Measurements from ENCODE around the gene CBX6. TPM values are rescaled to one million over a fixed set of nuclear protein-coding genes. Genes with fewer than 3 reads are reported as not detected.
"Not testable (repeated sequence)": the region's sequence is repeated elsewhere in the genome, so short reads cannot be mapped to it uniquely, and the experiment has no call there.

Gene CBX6
- total RNA-seq, 1 experiment from 2014 or later: 90.0 TPM

- H3K27ac ChIP-seq (ENCODE audit: low read depth, low read length); BruUV-seq (replicated peaks); H3K27me3 ChIP-seq (ENCODE audit: insufficient read depth, low read length); RAD21 ChIA-PET (ENCODE audit: low non-redundant PET in 1 of 2, low total read pairs in 2 of 2, uncharacterized antibody in 2 of 2, unreplicated experiment in 2 of 2); H3K9me2 ChIP-seq (ENCODE audit: insufficient read depth); H3K9me3 ChIP-seq (ENCODE audit: control insufficient read depth in 1 of 2, insufficient read depth in 1 of 2, low read depth in 1 of 2, low read length in 2 of 2); H3K4me3 ChIP-seq (replicated peaks in 1 of 2; ENCODE audit: low read depth in 1 of 2, low read length in 2 of 2); H2AFZ ChIP-seq (ENCODE audit: low read depth, low read length, poor library complexity, severe bottlenecking); CTCF ChIA-PET; ATAC-seq; intact Hi-C loops (cut with micrococcal nuclease); H3K36me3 ChIP-seq (ENCODE audit: control insufficient read depth in 1 of 2, insufficient read depth in 2 of 2, low read length in 2 of 2); H3K9ac ChIP-seq (ENCODE audit: low read length); H3K79me2 ChIP-seq (ENCODE audit: insufficient read depth, low read length); H3K4me2 ChIP-seq (ENCODE audit: low read length); H4K20me1 ChIP-seq (ENCODE audit: insufficient read depth); H3K4me1 ChIP-seq (ENCODE audit: control insufficient read depth in 1 of 2, insufficient read depth in 2 of 2, low read length in 2 of 2): not testable (repeated sequence)
- POLR2A ChIA-PET: interaction anchor here (0.7 kb wide), 1 partner anchor 8 kb away, joined by 3 read pairs; no protein-coding TSS in a partner anchor
- TF ChIP-seq CBX3 (IDR thresholded peaks at IDR 0.05; ENCODE audit: low read depth): peak; percentile 44; the same call in 1 of the 2 replicates
- peak; percentile 31 for DNase-seq (ENCODE audit: low read depth, low spot score)
Observed at GRCh38 chr22:38904052-38904617, 32.1 kb upstream of the CBX6 start.

- BruUV-seq (replicated peaks): no TSS peak
- ChIA-PET RAD21 (ENCODE audit: low non-redundant PET in 1 of 2, low total read pairs in 2 of 2, uncharacterized antibody in 2 of 2, unreplicated experiment in 2 of 2) (no interaction called here), POLR2A (no interaction called here), CTCF (no interaction called here)
- Histone ChIP-seq H3K9me3 (ENCODE audit: control insufficient read depth in 1 of 2, insufficient read depth in 1 of 2, low read depth in 1 of 2, low read length in 2 of 2) (no peaks in the 10 kb centered on the region; a peak in 1 of 4 replicates), H3K4me3 (replicated peaks in 1 of 2; ENCODE audit: low read depth in 1 of 2, low read length in 2 of 2) (no peak overlapping the region), H3K4me1 (ENCODE audit: control insufficient read depth in 1 of 2, insufficient read depth in 2 of 2, low read length in 2 of 2) (no peaks in the 10 kb centered on the region), H2AFZ (ENCODE audit: low read depth, low read length, poor library complexity, severe bottlenecking) (no peak overlapping the region), H3K4me2 (ENCODE audit: low read length) (no peak overlapping the region), H3K79me2 (ENCODE audit: insufficient read depth, low read length) (no peaks in the 10 kb centered on the region), H3K9ac (ENCODE audit: low read length) (no peak overlapping the region), H3K36me3 (ENCODE audit: control insufficient read depth in 1 of 2, insufficient read depth in 2 of 2, low read length in 2 of 2) (no peaks in the 10 kb centered on the region), H3K27me3 (ENCODE audit: insufficient read depth, low read length) (no peaks in the 10 kb centered on the region), H3K9me2 (ENCODE audit: insufficient read depth) (no peaks in the 10 kb centered on the region), H4K20me1 (ENCODE audit: insufficient read depth) (no peaks in the 10 kb centered on the region), H3K27ac (ENCODE audit: low read depth, low read length) (no peak overlapping the region)
- no peak for ATAC-seq
- DNase-seq (ENCODE audit: low read depth, low spot score): no peak
- intact Hi-C loops (cut with micrococcal nuclease): no loop called here
- TF ChIP-seq REST (IDR thresholded peaks at IDR 0.05; ENCODE audit: low read depth): no peak
- TF ChIP-seq SP1 (IDR thresholded peaks at IDR 0.05; ENCODE audit: low read depth): no peak
- no peak for TF ChIP-seq TCF7L2 (IDR thresholded peaks at IDR 0.05; ENCODE audit: borderline replicate concordance, extremely low read depth, insufficient read depth, insufficient read length)
- no peak for TF ChIP-seq ZNF274 (IDR thresholded peaks at IDR 0.05; ENCODE audit: low read depth, low read length)
- no peak for TF ChIP-seq ATF3 (IDR thresholded peaks at IDR 0.05)
- TF ChIP-seq RAD21 (IDR thresholded peaks at IDR 0.05; ENCODE audit: low read depth): no peak
- TF ChIP-seq CEBPB (IDR thresholded peaks at IDR 0.05; ENCODE audit: low read depth): no peak
- TF ChIP-seq MAX (IDR thresholded peaks at IDR 0.05): no peak
- TF ChIP-seq EGR1 (IDR thresholded peaks at IDR 0.05; ENCODE audit: low read depth): no peak
- TF ChIP-seq ELF1 (IDR thresholded peaks at IDR 0.05; ENCODE audit: borderline replicate concordance, low read depth): no peak
- TF ChIP-seq CBX3 (IDR thresholded peaks at IDR 0.05; ENCODE audit: low read depth): no peak
- no peak for TF ChIP-seq EZH2 (IDR thresholded peaks at IDR 0.05)
- TF ChIP-seq ZFX (IDR thresholded peaks at IDR 0.05): no peak
Observed at GRCh38 chr22:38901111-38901641, 29.2 kb upstream of the CBX6 start.

Measured in HCT116 (cell line).